ENCODE measurements around the gene TXLNA.
"Not testable (repeated sequence)": the region's sequence is repeated elsewhere in the genome, so short reads cannot be mapped to it uniquely, and the experiment has no call there.

Gene TXLNA

DNA sequence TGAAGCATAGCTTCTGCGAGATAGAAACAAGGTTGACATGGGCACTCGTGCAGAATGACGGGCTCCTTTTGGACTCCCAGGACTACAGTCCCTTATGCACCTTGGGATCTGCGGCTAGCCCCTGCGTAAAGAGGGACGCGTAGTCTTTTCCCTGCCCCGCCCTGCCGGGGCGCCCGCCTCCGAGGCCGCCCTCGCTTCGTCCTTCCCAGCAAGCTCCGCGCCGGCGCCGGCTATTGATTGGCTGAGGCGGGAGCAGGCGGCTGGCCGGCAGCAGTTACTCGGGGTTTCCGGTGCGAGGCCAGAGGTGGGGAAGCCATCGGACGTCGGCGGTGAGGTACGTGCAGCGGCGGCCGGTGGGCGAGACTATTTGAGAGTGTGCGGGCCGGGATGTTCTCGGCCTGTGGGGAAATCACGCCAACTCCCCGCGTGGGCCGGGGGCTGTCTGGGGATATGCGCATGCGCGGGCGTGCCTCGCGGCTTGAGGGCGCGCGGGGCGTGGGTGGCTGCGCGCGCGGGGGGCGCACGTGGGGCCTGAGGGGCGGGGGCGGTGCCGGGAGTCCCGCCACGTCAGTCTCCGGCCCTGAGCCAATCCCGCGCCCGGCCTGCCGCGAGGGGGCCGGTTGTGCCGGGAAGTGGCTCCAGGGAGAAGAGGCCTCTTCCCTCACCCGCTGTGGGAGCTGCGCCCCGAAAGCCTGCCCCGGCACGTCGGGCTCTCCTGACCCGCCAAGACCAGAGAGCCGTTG lies at the start of gene TXLNA:
Gene TXLNA, plus strand, starts transcription at position 233 of the 743 bp plus-strand sequence. CDS start 671 bp downstream, outside the sequence.
- DNase-seq (ENCODE audit: low spot score): peak; percentile 86

- DNase-seq (ENCODE audit: low spot score): not testable (repeated sequence)
These were observed 45.6 kb upstream of the TXLNA start for GRCh38 chr1:32133950-32134280.

GRCh38 chr1:32137111-32137510 lies 42.4 kb upstream of the TXLNA start:
- no peak for DNase-seq (ENCODE audit: low spot score)

DNA sequence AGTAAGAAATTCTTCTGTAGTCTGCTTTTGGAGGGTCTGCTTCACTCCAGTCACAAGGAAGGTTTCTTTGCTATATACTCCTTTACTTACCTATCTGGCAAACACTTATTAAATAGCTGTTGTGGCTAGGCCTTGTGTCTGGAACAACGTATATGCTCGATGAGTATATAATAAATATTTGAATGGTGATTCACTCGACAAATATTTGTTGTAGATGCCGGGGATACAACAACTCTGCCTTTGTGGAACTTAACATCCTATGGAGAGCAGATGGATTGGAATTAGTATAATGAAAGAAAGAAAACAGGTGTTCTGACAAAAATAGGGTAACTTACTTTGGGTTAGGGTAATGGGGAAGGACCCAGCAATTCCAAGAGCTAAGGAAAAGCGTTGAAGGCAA lies 40.5 kb upstream of the TXLNA start:
- no peak for DNase-seq (ENCODE audit: low spot score)

GRCh38 chr1:32142446-32143301 lies 36.8 kb upstream of the TXLNA start:
- DNase-seq (ENCODE audit: low spot score): no peak

DNA sequence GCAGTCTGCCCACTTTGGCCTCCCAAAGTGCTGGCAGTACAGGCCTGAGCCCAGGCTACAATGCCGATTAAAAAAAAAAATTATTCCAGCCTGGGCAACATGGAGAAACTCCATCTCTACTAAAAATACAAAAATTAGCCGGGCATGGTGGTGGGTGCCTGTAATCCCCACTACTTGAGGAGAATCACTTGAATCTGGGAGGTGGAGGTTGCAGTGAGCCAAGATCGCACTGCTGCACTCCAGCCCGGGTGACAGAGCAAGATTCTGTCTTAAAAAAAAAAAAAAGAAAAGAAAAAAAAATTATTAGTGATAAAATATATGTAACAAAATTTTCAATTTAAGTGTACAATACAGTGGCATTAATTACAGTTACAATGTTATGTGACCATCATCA lies 36.2 kb upstream of the TXLNA start:
- not testable (repeated sequence) for DNase-seq (ENCODE audit: low spot score)

DNA sequence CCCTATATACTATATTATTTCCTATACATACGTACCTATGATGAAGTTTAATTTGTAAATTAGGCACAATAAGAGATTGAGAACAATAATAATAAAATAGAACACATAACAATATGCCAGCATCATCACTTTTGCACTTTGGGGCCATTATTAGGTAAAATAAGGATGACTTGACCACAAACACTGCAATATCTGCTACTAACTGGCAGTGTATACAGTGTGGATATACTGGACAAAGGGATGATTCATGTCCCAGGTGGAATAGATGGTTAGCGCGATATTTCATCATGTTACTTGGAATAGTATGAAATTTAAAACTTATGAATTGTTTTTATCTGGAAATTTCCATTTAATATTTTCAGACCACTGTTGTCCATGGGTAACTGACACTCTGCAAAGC lies 35.4 kb upstream of the TXLNA start:
- no peak for DNase-seq (ENCODE audit: low spot score)

- DNase-seq (ENCODE audit: low spot score): not testable (repeated sequence)
These were observed 31.7 kb upstream of the TXLNA start for GRCh38 chr1:32147799-32148198.

- no peak for DNase-seq (ENCODE audit: low spot score)
These were observed 28.6 kb upstream of the TXLNA start for GRCh38 chr1:32150847-32151246.

- DNase-seq (ENCODE audit: low spot score): no peak
These were observed 28.1 kb upstream of the TXLNA start for GRCh38 chr1:32151319-32151787.

DNA sequence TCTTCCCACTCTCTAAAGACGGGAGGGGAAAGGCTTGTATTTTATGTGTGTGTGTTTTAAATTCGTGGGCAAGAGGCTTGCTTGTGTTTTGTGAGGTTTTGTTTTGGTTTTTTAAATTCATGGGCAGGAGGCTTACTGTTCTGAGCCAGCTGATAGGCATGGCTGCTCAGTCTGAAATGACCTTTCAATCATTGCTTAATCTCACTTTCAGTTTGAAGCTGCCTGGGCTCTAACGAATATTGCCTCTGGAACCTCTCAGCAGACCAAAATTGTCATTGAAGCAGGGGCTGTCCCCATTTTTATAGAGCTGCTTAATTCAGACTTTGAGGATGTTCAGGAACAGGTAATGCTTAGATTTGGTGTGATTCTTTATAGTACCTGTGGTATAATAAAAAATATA lies 20.3 kb upstream of the TXLNA start:
- DNase-seq (ENCODE audit: low spot score): no peak

DNA sequence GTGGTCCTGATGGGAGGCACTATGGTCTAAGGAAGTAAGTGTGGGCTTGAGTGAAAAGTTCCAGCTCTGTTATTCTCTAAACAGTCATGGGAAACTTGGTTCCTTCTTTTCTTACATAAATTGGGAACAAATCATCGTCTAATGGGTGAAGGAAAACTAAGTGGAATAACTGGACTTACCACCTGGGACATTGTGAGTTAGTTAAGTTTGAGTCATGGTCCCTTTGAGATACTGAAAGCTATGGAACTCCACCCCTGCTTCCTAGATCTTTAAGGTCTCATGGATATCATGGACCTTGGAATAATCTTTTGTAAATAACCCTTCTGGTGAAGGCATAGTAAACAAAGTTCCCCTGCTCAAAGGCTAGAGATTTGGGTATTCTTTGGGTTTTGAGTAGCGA lies 16.1 kb upstream of the TXLNA start:
- DNase-seq (ENCODE audit: low spot score): no peak

GRCh38 chr1:32165633-32166032 lies 13.8 kb upstream of the TXLNA start:
- DNase-seq (ENCODE audit: low spot score): not testable (repeated sequence)

DNA sequence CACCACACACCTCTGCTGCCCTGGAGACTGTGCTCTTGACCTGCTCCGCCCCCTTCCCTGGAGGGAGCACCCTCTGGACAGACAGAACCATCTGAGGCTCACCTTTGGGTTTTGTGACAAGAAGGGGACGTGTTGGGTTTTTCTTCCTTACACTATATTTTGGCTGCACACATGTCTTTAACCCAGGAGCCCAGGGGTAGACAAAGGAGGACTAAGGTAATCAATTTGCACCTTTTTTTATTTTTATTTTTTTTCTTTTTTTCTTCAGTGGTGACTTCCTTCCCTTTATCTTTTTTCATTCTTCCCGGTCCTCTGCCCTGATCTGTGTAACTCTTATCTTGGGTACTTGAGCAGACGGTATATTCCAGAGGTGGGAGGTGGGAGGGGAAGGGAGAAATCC lies 8.5 kb upstream of the TXLNA start:
- no peak for DNase-seq (ENCODE audit: low spot score)

- no peak for DNase-seq (ENCODE audit: low spot score)
These were observed 6.7 kb upstream of the TXLNA start for GRCh38 chr1:32172621-32173245.

DNA sequence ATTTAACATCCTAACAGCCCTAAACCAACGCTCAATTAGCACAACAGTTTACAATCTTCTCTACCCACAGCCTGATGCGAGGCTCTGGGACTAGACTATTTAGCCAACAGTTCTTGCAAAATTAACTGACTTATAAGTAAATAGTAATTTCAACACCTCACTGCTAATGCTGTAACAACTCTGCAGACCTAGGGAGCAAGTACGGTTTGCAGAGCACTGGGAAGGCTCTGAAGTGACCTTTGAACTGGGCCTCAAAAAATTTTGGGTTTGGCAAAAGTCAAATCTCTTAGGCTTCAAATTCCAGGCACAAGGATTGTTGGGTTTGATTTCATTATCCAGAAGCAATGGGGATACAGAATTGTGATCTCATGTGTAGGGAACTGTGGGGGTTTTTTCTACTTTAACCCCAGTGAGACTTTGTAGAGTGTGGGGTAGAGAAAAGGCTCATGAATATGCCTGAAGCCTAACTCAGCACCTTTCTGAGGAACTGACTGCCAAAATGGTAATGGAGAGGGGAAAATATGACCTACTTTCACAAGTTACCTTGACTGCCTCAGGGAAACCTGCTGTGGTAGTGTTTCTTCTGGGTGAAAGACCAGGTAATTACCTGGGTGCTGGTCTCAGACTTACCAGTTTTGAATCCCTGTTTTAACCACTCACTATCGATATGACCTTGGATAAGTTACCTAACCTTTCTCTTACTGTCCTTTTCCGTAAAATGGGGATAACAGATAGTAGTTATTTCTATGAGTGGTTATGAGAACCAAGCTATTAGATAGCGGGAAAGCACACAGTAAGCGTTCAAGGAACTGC lies 889 bp upstream of the TXLNA start:
- DNase-seq (ENCODE audit: low spot score): no peak

DNA sequence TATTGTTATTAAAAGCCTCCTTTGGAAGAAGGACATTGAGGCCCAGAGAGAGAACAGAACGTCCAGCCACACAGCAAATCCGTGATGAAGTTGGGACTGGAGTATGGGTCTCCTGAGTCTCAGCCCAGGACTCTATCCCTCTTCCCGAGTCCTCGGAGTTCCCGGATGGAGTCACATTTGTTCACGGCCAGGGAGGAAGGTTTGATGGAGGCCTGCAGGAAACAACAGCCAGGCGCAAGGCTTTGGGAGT lies 357 bp upstream of the TXLNA start:
- no peak for DNase-seq (ENCODE audit: low spot score)

- peak; percentile 35 for DNase-seq (ENCODE audit: low spot score)
These were observed 948 bp downstream of the TXLNA start for GRCh38 chr1:32180186-32181060.

DNA sequence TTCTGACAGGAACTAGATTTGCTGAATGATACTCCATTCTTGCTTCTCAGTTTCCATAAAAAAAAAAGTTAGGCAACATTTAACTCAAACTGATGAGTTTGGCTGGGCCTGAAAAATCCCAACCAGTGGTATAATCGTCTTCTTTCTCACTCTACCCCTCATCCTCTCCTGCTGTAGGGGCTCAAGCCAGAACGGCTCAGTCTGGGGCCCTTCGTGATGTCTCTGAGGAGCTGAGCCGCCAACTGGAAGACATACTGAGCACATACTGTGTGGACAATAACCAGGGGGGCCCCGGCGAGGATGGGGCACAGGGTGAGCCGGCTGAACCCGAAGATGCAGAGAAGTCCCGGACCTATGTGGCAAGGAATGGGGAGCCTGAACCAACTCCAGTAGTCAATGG lies 1.6 kb downstream of the TXLNA start:
- DNase-seq (ENCODE audit: low spot score): no peak

- no peak for DNase-seq (ENCODE audit: low spot score)
These were observed 2.1 kb downstream of the TXLNA start for GRCh38 chr1:32181563-32181962.

DNA sequence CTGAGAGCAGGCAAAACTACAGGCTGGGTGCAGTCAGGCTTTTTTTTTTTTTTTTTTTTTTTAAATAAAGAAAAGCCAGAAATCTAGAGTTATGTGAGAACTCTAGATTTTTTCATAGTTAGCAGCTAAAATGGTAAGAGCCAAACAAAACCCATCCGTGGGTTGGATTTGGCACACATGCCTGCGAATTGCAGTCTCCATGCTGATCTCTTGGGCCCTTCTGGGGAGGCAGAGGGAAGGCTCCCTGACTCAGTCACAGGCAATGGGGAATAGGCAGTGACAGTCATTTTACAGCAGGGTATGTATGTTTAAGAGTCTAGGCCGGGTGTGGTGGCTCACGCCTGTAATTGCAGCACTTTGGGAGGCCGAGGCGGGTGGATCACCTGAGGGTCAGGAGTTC lies 2.6 kb downstream of the TXLNA start:
- DNase-seq (ENCODE audit: low spot score): no peak

All from hematopoietic multipotent progenitor cell treated with erythropoietin and hydrocortisone succinate and interleukin-3 and kit ligand, for 15 days (in vitro differentiated cells).